T-helper 9 cell (primary cell): Measurements from ENCODE around the gene TIMP2.

ENCODE experiments used
- DNase-seq: peaks from one replicate; pipeline ENCODE4 v3.0.0-alpha.2; 2020

Gene TIMP2

DNA sequence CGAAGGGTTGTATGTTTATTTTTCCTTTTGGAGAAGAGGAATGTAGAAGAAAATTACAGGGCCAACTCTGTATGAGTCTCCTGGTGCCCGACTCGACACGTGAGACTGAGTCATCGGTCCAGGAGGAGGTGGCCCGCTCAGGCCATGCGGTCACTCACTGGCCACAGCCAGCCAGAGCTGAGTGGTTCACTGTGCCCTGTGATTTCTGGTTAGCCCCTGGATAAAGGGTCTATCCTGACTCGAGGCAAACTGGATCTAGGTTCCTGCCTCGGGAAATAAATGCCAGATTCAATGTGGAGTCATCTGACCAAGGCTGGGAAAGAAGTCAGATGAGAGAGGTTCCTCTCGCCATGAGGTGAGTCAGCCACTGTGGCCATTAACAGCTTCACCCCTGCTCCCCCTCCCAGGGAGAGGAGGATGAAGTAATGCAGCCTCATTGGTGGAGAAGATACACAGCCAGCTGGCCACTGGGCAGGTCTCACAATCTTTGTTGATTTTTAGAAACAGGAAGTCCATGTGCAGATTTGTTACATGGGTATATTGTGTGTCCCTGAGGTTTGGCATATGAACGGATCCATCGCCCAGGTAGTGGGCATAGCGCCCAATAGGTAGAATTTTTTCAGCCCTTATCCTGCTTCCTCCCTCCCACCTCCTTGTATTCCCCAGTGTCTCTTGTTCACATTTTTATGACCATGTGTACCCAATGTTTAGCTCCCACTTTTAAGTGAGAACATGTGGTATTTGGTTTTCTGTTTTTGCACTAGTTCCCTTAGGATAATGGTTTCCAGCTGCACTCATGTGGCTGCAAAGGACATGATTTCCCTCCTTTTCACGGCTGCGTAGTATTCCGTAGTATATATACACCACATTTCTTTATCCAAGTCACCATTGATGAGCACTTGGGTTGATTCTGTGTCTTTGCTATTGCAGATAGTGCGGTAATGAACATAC lies 62.8 kb downstream of the TIMP2 start:
- DNase-seq: no peak

DNA sequence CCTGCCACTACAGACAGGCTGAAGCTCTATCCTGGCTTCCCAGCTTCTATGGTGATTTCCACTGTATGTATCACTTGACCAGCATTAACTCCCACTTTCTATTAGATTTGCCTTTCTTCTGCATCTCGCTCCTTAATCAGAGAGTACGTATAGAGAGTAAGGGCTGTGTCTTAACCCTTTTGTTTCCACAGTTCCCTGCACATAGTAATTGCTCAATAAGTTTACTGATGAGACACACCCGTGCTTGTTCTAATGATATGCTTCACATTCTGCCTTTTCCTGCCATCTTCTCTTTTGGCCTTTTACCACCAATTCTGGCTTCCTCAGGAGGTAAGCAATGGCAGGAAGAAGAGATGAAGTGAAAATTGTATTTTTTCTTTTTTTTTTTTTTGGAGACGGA lies 64.0 kb downstream of the TIMP2 start:
- no peak for DNase-seq

DNA sequence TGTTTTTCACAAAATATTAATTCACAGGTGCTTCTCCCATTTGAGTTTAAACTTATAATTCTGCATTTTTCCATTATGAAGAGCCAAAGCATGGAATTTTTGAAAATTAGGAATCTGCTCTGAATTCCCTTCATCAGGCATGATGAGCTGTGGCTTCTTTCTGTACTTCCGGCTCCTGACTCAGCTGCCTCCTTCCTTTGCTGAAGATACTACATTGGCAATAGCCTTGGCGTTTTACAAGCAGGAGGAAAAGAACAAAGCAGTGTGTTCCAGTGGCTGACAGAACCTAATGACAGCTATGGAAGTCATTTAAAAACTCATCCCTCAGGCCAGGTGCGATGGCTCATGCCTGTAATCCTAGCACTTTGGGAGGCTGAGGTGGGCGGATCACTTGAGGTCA lies 66.1 kb downstream of the TIMP2 start:
- no peak for DNase-seq

DNA sequence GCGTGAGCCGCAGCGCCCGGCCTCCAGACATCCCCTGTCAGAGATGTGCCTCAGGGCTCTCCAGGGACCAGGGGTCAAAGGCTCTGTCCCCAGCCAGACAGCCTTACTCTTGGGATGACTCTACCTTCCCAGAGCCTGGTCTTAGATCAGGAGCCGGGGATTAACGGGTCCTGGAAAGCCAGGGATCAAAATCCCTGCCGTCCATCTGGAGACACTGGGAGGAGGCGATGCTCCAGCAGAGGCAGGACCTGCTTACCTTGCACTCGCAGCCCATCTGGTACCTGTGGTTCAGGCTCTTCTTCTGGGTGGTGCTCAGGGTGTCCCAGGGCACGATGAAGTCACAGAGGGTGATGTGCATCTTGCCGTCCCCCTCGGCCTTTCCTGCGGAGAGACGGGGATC lies 67.9 kb downstream of the TIMP2 start:
- DNase-seq: no peak

DNA sequence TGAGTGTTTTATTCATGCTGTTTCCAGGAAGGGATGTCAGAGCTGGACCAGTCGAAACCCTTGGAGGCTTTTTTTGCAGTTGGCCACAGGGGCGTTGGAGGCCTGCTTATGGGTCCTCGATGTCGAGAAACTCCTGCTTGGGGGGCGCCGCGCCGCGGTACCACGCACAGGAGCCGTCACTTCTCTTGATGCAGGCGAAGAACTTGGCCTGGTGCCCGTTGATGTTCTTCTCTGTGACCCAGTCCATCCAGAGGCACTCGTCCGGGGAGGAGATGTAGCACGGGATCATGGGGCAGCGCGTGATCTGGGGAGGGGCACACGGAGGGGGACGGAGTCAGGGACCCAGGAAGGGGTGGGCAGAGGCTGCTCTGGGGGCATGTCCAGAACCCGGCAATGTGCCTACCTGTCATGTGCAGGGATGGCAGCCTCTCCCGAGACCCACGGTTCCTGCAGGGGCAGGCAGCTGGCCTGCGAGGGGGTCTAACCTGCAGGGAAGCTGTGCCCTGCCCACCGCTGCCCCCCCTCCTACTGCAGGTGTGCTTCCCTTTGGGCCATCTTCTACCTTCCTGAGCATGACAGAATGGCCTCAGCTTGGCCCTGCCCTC lies 69.5 kb downstream of the TIMP2 start:
- DNase-seq: no peak

DNA sequence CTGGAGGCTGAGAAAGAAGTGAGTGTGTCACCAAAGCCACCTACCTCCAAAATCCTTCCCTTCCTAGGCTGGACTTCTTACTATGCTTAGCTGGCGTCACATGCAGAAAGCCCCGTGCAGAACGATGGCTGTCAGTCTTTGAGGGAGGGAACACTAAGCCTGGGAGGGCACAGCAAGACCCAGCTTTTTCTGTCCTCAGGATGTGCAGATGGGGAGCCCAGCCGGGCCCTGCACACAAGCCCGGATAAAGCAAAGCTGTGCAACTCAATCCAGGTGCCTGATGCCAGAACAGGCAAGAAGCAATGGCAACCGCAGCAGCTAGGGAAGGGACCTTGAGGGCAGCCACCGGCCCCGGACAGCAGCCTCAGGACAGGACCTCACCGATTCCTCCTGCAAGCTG lies 70.7 kb downstream of the TIMP2 start:
- DNase-seq: no peak

DNA sequence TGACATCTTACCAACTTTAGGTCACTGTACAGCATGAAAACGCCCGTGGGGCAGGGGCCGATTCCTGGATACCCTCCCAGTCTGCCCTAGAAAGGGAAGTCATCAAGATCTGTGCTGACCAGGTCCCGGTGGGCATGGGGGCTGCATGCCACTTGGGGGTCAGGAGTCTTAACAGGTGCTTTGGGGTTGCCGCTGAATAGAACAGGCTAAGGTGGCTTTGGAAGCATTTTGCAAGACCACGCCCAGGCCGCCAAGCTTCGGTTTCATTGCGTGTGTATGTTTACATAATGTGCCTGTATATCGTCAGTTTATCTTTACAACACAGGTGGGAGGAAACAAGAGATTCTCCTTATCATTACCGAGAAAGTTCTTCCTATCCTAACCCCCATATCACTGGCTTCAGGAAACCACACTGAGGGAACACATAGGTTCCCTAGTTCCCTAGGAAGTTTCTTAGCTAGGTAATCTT lies 71.2 kb downstream of the TIMP2 start:
- no peak for DNase-seq

DNA sequence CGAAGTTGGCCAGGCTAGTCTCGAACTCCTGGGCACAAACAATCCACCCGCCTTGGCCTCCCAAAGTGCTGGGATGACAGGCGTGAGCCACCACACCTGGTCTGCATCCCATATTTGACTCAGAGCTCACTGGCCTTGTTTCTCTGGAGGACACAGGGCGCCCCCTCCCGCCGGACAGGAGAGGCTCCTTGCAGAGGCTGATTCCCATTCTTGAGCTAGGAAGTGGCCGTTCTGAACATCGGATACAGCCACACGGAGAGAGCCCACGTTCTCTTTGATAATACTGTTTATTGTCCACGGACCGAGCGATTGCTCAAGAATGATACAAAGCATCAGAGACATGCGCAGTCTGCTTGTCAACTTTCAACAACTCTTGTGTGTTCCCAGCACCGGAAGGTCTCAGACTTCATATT lies 72.5 kb downstream of the TIMP2 start:
- no peak for DNase-seq

DNA sequence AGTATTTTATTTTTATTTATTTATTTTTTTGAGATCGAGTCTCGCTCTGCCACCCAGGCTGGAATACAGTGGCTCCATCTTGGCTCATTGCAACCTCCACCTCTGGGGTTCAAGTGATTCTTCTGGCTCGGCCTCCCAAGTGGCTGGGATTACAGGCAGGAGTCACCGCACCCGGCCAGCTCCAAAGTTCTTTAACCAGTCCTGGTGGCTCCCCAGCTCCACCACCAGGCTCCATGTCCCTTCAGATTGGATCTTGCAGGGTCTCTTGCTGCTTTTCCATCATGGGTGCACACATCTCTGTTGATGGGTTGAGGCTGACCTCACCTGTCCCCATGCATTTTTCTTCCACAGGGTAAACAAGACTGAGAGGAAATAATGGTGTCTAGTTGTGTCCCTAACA lies 76.2 kb downstream of the TIMP2 start:
- DNase-seq: no peak

DNA sequence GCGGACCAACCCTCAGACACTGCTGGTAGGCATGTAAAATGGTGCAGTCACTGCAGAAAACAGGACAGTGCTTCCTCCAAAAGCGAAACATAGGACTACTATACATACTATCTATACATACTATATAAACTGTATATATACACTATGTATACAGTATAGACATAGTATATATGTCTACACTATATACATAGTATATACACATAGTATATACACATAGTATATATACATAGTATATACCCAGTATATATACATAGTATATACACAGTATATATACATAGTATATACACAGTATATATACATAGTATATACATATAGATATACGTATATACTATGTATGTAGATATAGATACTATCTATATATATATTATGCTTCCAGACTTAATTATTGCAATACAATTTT lies 78.1 kb downstream of the TIMP2 start:
- no peak for DNase-seq

DNA sequence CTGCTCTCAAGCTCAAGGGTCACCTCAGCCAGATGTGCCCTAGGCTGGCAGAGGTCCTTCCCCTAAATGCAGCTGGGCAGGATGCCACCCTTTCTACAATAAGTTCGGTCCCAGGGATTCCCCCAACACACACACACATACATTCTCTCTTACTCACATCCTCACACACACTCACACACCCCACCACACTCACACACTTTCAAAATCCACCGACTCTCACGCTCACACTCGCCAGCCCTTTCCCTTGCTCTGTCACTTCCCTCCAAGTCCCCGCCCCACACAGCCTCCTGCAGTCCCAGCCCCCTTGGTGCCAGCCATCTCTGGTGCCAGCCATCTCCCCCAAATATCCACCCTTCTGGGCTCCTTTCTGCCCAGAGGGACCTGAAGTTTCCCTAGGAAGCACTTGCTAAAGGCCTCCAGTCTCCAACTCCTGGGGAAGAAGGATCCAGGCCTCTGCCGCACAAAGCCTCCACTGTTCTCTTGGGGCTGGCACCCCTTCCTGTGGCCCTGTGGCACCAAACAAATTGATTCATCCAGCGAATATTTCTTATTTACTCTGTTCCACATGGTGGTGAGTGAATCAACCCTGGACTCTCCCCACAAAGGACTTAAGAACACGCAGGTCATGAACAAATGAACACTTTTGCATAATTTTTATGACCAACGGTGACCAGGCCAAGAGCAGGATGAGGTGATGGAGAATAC lies 80.7 kb downstream of the TIMP2 start:
- DNase-seq: no peak

DNA sequence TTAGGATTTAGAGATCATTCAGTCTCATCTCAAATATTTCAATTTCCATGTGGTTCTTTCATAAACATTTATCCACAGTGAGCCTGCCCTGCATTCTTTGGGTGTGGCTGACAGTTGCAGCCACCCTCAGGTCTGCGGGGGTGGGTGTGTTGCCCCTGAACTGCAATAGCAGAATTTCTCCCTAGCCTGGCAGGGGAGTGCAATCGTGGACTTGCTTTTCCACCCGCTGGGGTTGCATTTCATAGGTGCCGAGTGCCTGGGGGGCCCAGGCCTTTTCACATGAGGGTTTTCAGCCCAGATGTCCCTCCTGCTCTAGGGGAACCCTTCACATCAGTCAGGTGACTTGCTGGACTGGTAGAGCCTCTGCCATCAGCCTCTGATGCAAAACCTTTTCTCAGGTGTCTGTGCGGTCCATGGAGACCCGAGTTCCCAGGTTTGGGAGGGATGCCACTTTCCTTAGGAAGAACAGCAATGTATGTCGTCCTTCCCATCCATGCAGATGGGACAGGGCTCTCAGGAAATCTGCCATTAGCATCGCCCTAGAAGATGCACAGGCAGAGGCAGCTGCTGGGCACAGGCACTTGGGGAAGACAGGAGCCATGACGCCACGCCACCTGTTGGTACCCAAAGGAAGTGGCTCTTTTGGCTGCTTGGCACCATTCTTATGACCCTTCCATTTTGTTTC lies 82.2 kb downstream of the TIMP2 start:
- peak; percentile 55 for DNase-seq

DNA sequence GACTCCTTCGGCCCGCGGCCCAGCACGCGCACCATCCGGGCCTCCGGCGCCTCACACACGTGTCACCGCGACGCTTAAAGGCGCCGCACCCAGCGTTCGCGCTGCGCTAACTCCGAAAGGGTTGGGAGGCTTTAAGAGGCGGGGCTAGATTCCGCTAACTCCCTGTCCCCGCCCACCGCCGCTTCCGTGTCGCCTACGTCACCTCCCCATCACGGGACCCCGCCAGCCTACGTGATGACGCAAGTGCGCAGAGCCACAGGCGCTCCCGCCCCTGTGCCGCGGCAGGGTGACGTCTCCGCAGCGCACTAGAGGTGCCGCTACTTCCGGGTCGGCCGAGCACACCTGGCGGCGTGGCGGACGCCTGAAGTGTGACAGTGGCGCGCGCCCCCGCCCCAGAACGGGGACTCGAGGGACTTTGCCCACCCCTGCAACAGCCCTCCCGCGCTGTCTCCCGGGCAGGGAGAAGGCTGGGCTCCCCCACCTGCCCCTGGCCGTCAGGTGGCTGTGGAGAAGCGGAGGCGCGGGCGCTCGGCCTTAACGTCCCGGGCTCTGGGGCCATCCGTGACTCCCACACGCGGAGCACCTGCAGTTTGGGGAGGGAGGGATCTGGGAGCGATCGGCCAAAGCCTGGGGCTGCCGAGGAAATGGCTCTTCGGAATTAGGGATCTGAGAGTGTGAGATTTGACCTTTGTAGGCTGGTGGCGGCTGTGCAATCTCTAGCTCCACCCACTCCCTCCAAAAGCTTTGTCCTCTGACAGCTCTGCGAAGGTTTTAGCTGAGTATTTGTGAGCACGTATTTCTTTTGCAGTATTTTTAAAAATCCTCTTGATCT lies 84.2 kb downstream of the TIMP2 start, which contains the start of gene USP36:
Gene USP36, minus strand, starts transcription at position 35 of the 832 bp plus-strand sequence. CDS start 4,451 bp downstream, outside the sequence.
- DNase-seq: peak; percentile 100

DNA sequence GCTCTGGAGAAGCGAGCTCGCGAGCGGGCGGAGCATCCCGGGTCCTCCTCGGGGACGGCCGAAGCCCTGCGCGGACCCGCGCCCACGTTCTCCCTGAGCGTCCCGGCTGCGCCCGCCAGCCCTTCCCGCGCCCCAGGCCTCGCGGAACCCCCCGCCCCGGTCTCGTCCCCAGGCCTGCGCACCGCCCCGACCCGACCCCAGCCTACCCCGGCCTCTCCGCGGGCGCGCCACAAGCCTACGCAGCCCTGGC lies 84.7 kb downstream of the TIMP2 start:
- DNase-seq: no peak

DNA sequence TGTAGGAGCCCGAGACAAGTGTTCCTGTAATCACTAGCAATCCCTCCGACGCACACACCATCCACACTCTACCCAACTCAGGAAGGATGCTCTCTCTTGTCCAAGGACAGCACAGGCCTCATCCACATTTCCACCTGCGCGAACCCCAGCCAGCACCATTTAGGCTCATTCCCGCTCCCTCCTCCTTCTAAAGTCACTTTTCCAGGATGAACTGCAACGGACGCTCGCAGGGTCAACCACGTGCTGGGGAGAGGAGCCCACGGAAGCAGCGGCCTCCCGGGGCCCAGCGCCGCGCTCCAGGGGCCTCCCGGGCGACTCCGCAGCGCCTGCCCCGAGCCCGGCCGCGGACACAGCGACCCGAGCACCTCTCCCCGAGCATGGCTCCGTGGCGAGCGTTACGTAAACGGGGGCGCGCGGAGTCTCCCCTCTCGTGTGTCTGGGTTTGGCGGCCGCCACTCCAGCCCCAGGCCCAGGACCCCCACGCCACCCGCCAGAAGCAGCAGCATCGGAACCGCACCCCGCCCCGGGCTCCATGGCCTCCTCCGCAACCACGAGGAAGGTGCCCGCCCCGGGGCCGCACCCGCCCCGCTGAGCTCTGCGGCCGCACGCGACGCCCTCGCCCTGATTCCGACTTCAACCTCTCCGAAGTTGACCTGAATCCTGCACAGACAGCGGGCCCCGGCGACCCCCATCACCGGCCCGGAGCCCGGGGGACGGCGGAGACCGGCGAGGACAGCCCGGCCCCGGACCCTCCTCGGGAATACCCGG lies 85.2 kb downstream of the TIMP2 start:
- DNase-seq: peak; percentile 41

DNA sequence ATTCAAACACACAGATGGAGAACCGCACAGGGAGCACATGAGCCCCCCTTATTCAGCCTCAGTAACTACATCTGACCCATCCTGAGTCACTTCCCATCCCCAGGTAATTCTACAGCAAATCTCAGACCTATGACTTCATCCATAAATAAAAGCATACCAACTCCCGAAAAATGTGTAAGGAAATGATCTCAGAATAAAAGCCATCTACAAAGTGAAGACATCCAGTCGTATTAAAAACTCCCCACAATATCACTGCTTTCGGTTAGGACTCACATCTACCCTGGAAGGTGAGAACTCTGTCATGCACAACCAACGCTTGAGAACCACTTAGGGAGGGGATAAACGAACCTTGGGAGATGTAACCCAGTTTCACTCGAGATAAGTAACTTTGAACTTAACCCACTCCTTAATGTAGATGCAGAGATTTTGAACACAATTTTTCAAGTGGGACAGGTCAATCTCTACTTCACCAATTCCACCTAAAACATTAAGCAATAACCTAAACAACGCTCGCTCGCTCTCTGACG lies 85.9 kb downstream of the TIMP2 start:
- DNase-seq: no peak

DNA sequence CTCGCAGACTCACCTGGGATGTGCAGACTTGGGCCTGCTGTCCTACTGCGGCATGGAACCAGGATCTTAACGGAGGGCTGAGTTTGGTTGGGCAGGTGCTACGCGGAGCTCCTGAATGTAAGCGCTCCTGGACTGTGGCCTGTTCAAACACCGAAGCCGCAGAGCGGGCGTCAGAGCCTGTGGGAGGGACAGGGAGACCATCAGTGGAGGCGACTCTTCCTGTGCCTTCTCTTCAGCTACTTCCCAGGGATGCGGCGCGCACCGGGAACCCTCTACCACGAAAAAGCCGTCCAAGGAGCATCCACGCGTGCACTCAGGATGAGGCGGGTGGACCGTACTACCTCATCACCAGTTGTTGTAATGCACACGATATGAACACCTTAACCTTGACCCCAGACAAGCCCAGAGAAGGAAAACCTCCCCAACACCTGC lies 86.6 kb downstream of the TIMP2 start:
- no peak for DNase-seq

DNA sequence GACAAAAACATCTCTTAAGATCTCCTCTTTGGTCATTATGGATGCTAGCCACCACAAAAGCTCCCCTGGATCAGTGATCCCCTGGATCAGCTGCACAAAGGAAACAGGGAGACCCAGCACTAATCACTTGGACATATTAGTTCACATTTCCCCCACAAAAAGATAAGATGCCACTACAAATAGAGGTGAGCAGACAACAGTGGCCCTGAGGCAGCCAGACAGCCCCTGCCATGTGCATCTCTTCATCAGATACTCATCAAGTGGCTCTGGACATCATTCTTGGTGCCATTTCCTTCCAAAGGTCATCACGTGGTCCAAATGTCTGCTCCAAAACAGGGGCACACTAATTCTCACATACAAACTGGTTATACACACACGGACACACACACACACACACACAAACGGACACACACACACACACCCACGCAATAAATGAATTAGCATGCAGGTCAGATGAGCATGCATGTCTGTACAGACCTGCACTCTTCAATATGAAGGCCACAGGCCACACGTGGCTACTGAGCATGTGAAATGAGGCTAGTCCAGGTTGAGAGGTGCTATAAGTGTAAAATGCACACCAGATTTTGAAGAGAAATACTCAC lies 88.7 kb downstream of the TIMP2 start:
- DNase-seq: no peak

DNA sequence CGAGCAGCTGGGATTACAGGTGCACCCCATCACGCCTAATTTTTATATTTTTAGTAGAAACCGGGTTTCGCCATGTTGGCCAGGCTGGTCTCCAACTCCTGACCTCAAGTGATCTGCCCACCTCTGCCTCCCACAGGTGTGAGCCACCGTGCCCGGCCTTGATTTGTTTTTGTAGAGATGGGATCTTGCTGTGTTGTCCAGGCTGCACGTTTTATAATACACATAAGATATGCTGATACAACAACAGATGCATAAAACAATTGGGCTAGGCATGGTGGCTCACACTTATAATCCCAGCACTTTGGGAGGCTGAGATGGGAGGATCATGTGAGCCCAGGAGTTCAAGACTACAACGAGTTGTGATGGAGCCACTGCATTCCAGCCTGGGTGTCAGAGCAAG lies 90.6 kb downstream of the TIMP2 start:
- no peak for DNase-seq

DNA sequence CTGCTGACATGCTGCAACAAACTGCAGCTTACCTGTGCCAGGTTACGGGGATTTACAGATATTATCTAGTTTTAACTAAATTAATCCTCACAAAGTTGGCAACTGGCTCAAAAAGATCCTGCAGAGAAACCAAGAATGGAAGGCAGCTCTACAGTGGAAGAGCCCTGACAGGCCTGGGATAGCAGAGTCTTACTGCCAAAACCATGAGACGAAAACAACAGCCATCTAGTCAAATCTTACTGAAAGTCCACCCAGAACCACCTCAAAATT lies 92.7 kb downstream of the TIMP2 start:
- no peak for DNase-seq
